K562 (cell line): ENCODE measurements around the gene RUSC1. TPM values are rescaled to one million over a fixed set of nuclear protein-coding genes. Genes with fewer than 3 reads are reported as not detected.

Experiments used
- ATAC-seq: fragments of 200-7000 bp; cut with Tn5 transposase; 3 replicates; pipeline ENCODE4 v1.9.1; 2020; ENCODE audit warnings: moderate library complexity
- BruUV-seq: library from RNA; stranded (reverse); fragments of 400-500 nt; replicated peaks from 2 replicates; lab custom pipeline; 2021; lab: Mats Ljungman, UMichigan
- CTCF ChIA-PET: fragments of 300-600 bp; formaldehyde crosslinking; extraction: SDS; loops from one replicate; lab custom pipeline; 2021; ENCODE audit warnings: low intra/inter-chr PET ratio; lab: Yijun Ruan, JAX
- POLR2A ChIA-PET: fragments of 300-600, 350-650 bp; sonication (Branson Sonifier 250); formaldehyde crosslinking; extraction: SDS; loops from one replicate; lab custom pipeline; 2021; ENCODE audit warnings: antibody characterized with exemption, inconsistent platforms; lab: Yijun Ruan, JAX
- DNase-seq, 4 experiments: peaks; one replicate each; pipeline versions ENCODE4 v3.0.0 to v3.0.0-alpha.2; 2011 to 2018; ENCODE audit warnings: low spot score in 3 of 4, mixed read lengths in 3 of 4; ENCODE audit errors: extremely low read depth in 1 of 4
- FAIRE-seq: peaks from 2 replicates; lab custom pipeline; 2011; peaks lifted over from hg19 to GRCh38; lab: Jason Lieb, UNC
- H2AFZ ChIP-seq: 2 replicates; pipeline ENCODE4 v1.6.0; 2011; ENCODE audit warnings: low read depth, low read length, control low read depth, inconsistent platforms
- H3K27ac ChIP-seq: fragments of 200-600 bp; 3 replicates; pipeline ENCODE4 v1.8.0; 2011; ENCODE audit warnings: low read depth, mild to moderate bottlenecking, control low read depth, inconsistent platforms, low read length, moderate library complexity, mixed read lengths; ENCODE audit errors: extremely low read depth
- H3K27me3 ChIP-seq, 2 experiments: fragments of 300-600 bp in 1 of 2; 2 replicates in 1 of 2; 3 replicates in 1 of 2; pipeline versions ENCODE4 v1.6.0 to v1.8.0; 2011; ENCODE audit warnings: inconsistent platforms in 2 of 2, low read length in 2 of 2, mild to moderate bottlenecking in 1 of 2, mixed read lengths in 1 of 2, moderate library complexity in 1 of 2; ENCODE audit not compliant: control insufficient read depth in 2 of 2, insufficient read depth in 2 of 2
- H3K36me3 ChIP-seq: fragments of 300-600 bp; 3 replicates; pipeline ENCODE4 v1.8.0; 2011; ENCODE audit warnings: mild to moderate bottlenecking, low read length, inconsistent platforms; ENCODE audit not compliant: control insufficient read depth, insufficient read depth
- H3K4me1 ChIP-seq, 2 experiments: fragments of 200-600 bp in 1 of 2; replicated peaks in 1 of 2; 2 replicates in 1 of 2; 3 replicates in 1 of 2; pipeline versions ENCODE4 v1.5.1 to v1.8.0; 2011; ENCODE audit warnings: inconsistent platforms in 2 of 2, low read length in 2 of 2, mild to moderate bottlenecking in 1 of 2, mixed read lengths in 1 of 2, moderate library complexity in 1 of 2; ENCODE audit not compliant: control insufficient read depth in 2 of 2, insufficient read depth in 2 of 2
- H3K4me2 ChIP-seq: 2 replicates; pipeline ENCODE4 v1.6.1; 2011; ENCODE audit warnings: low read length, control low read depth, inconsistent platforms, mixed read lengths; ENCODE audit not compliant: insufficient read depth
- H3K4me3 ChIP-seq: fragments of 200-600 bp; sonication (generic), shearing (Covaris generic); 2 replicates; pipeline ENCODE4 v1.5.1; 2016; ENCODE audit warnings: control low read depth, inconsistent platforms
- H3K79me2 ChIP-seq: fragments of 200-600 bp; 3 replicates; pipeline ENCODE4 v1.8.0; 2011; ENCODE audit warnings: low read length, inconsistent platforms; ENCODE audit not compliant: control insufficient read depth, insufficient read depth
- H3K9ac ChIP-seq, 2 experiments: 2 replicates each; pipeline versions ENCODE4 v1.6.0 to v1.6.1; 2011; ENCODE audit warnings: low read depth in 2 of 2, low read length in 2 of 2, control low read depth in 1 of 2, inconsistent platforms in 1 of 2, mild to moderate bottlenecking in 1 of 2, mixed read lengths in 1 of 2; ENCODE audit not compliant: insufficient read depth in 1 of 2
- H3K9me1 ChIP-seq: one replicate; pipeline ENCODE4 v1.6.0; 2011; ENCODE audit warnings: inconsistent platforms, mild to moderate bottlenecking, low read length, moderate library complexity; ENCODE audit not compliant: control insufficient read depth, insufficient read depth
- H3K9me3 ChIP-seq: replicated peaks from 2 replicates; pipeline ENCODE4 v1.5.1; 2011; ENCODE audit warnings: low read depth, low read length, inconsistent platforms; ENCODE audit not compliant: control insufficient read depth, insufficient read depth
- H4K20me1 ChIP-seq: replicated peaks from 2 replicates; pipeline ENCODE4 v1.6.1; 2011; ENCODE audit warnings: low read length, inconsistent platforms, mixed read lengths; ENCODE audit not compliant: control insufficient read depth, insufficient read depth
- CEBPB ChIP-seq: fragments of 450-650 bp; IDR thresholded peaks from 2 replicates; pipeline ENCODE4 v1.6.1; 2016; ENCODE audit warnings: missing genetic modification characterization, missing compliant biosample characterization
- FIP1L1 ChIP-seq: fragments of 200-400 bp; formaldehyde crosslinking; IDR thresholded peaks from 2 replicates; pipeline ENCODE4 v1.6.1; 2018; ENCODE audit warnings: mild to moderate bottlenecking, low read depth, low read length; ENCODE audit not compliant: poor library complexity, severe bottlenecking
- GTF2F1 ChIP-seq: IDR thresholded peaks from 2 replicates; pipeline ENCODE4 v1.6.1; 2011; ENCODE audit warnings: low read depth, low read length, improper control_type of control experiment
- NFIC ChIP-seq: fragments of 450-650 bp; IDR thresholded peaks from 2 replicates; pipeline ENCODE4 v1.6.1; 2017; ENCODE audit warnings: mild to moderate bottlenecking, inconsistent platforms
- NR4A1 ChIP-seq, 2 experiments: fragments of 250-450 bp in 1 of 2; fragments of 450-650 bp in 1 of 2; sonication (Bioruptor Pico) in 1 of 2; IDR thresholded peaks; 2 replicates each; pipeline versions ENCODE4 v1.4.0 to v1.6.1; 2016 to 2020; ENCODE audit warnings: mild to moderate bottlenecking in 2 of 2, missing compliant biosample characterization in 1 of 2, missing genetic modification characterization in 1 of 2, moderate library complexity in 1 of 2
- RBFOX2 ChIP-seq: fragments of 200-400 bp; formaldehyde crosslinking; IDR thresholded peaks from 2 replicates; pipeline ENCODE4 v1.6.1; 2017; ENCODE audit warnings: low read depth, mild to moderate bottlenecking, low read length, moderate library complexity
- REST ChIP-seq, 2 experiments: fragments of 450-650 bp; formaldehyde crosslinking in 1 of 2; IDR thresholded peaks; 2 replicates each; pipeline versions ENCODE4 v1.4.0 to v1.6.1; 2014 to 2020; ENCODE audit warnings: mild to moderate bottlenecking in 2 of 2, borderline replicate concordance in 1 of 2, low read depth in 1 of 2
- SRSF3 ChIP-seq: fragments of 200-400 bp; formaldehyde crosslinking; IDR thresholded peaks from 2 replicates; pipeline ENCODE4 v1.6.1; 2016; ENCODE audit warnings: mild to moderate bottlenecking, low read length, moderate library complexity; ENCODE audit not compliant: insufficient read depth
- TCFL5 ChIP-seq: fragments of 250-450 bp; sonication (Bioruptor Pico); conservative IDR thresholded peaks from 2 replicates; pipeline ENCODE4 v1.6.1; 2021; ENCODE audit warnings: mild to moderate bottlenecking, moderate library complexity, matching md5 sums
- XRCC3 ChIP-seq: fragments of 450-650 bp; IDR thresholded peaks from 2 replicates; pipeline ENCODE4 v1.6.1; 2017; ENCODE audit warnings: mild to moderate bottlenecking, moderate library complexity
- WGBS: fragments of 100-300 bp; shearing (Covaris generic); methylation state at CpG from one replicate; pipeline ENCODE4 v1.1.6; 2016; ENCODE audit warnings: low coverage, mixed read lengths; ENCODE audit not compliant: insufficient coverage; ENCODE audit errors: missing lambda C conversion rate; 5-methylcytosine and 5-hydroxymethylcytosine counted together
- in situ Hi-C: fragments of 300-500 bp; cut with MboI; formaldehyde crosslinking; loops from 4 replicates; pipeline ENCODE4 v1.15.0; 2018; ENCODE audit warnings: inconsistent platforms, mixed read lengths
- intact Hi-C: fragments of 100-400 bp; cut with micrococcal nuclease; formaldehyde crosslinking; loops from 2 replicates; pipeline ENCODE4 v1.14.2; 2022
- polyA plus RNA-seq, 8 experiments: library from polyadenylated mRNA; depleted of rRNA in 4 of 8; stranded (reverse) in 5 of 8; unstranded in 3 of 8; fragments of >200 nt; fragmentation: Nextera tagmentation in 2 of 8; fragmentation: Illumina TruSeq in 1 of 8; extraction: Ambion mirVana in 2 of 8; extraction: Trizol in 1 of 8; gene quantifications; 2 replicates each; pipeline versions ENCODE4 v1.2.1 to v1.2.3, GENCODE V29; 2011 to 2014; ENCODE audit warnings: inconsistent platforms in 1 of 8, missing spikeins in 1 of 8
- total RNA-seq, 7 experiments: library from RNA; depleted of rRNA in 6 of 7; stranded (reverse); fragments of >200 nt in 6 of 7; fragmentation: Illumina TruSeq in 2 of 7; extraction: Trizol in 2 of 7; gene quantifications; 2 replicates each; pipeline versions ENCODE4 v1.2.1 to v1.2.3, GENCODE V29; 2011 to 2021; ENCODE audit warnings: low replicate concordance in 1 of 7
- TF ChIP-seq, protein P1 (sequence below): fragments of 450-650 bp; IDR thresholded peaks from 2 replicates; pipeline ENCODE4 v1.6.1; 2016; ENCODE audit warnings: antibody characterized with exemption
- TF ChIP-seq, protein P2 (sequence below): fragments of 250-450 bp; sonication (Bioruptor Pico); IDR thresholded peaks from 2 replicates; pipeline ENCODE4 v1.8.0; 2021; ENCODE audit warnings: borderline replicate concordance, mild to moderate bottlenecking, moderate library complexity; ENCODE audit not compliant: poor library complexity, severe bottlenecking

RUSC1 gene
- total and polyA plus RNA-seq, 9 of the 15 experiments (the other 6 are each of a cell fraction or from before 2014, with no cell fraction given): 5.7 to 68.3 (median 33.6) TPM

GRCh38 chr1:155296661-155297060 lies 24.0 kb upstream of the RUSC1 start:
- H3K4me3 ChIP-seq: no peak overlapping the region
- H3K4me1 ChIP-seq: peaks cover 12 to 43% of the 10 kb centered on the region in 2 experiments; a peak in 4 of 5 replicates
- no TSS peak for BruUV-seq
- ATAC-seq (no peak), FAIRE-seq (no peak), DNase-seq (peak in 2 of 4 experiments; percentile 43 to 57)
- H3K79me2 ChIP-seq: peaks cover 37% of the 10 kb centered on the region
- no peak overlapping the region for H2AFZ ChIP-seq
- CTCF ChIA-PET: interaction anchor here (0.6 kb wide), 1 partner anchor 352 kb away, joined by 4 read pairs; no protein-coding TSS in a partner anchor
- intact Hi-C loops: no loop called here
- H3K36me3 ChIP-seq: peaks cover 45% of the 10 kb centered on the region
- H3K9me1 ChIP-seq: no peaks in the 10 kb centered on the region
- no peak overlapping the region for H3K4me2 ChIP-seq
- H4K20me1 ChIP-seq: no peaks in the 10 kb centered on the region
- 46% methylated on average over 3 of the region's 3 CpGs for WGBS
- no peaks in the 10 kb centered on the region for H3K9me3 ChIP-seq
- peak overlapping the region in 1 of 2 experiments; percentile 6; a peak in 1 of 4 replicates for H3K9ac ChIP-seq
- in situ Hi-C loops: no loop called here
- H3K27ac ChIP-seq: no peak overlapping the region
- H3K27me3 ChIP-seq: no peaks in the 10 kb centered on the region
- POLR2A ChIA-PET: interaction anchor here (1.8 kb wide), 1 partner anchor 11 kb away, joined by 8 read pairs; the partner anchor contains the start of gene FDPS
- TF ChIP-seq CEBPB (tag) (no peak), NR4A1 (CRISPR knock-in tag; IDR thresholded peaks at IDR 0.05) (no peak), NR4A1 (tag; IDR thresholded peaks at IDR 0.05) (no peak), REST (IDR thresholded peaks at IDR 0.05; ENCODE audit: borderline replicate concordance) (no peak), REST (CRISPR knock-in tag; IDR thresholded peaks at IDR 0.05; ENCODE audit: low read depth) (no peak), FIP1L1 (no peak), GTF2F1 (no peak), SRSF3 (no peak), RBFOX2 (no peak), TCFL5 (no peak), NFIC (no peak), XRCC3 (no peak)
- TF ChIP-seq, protein P1, sequence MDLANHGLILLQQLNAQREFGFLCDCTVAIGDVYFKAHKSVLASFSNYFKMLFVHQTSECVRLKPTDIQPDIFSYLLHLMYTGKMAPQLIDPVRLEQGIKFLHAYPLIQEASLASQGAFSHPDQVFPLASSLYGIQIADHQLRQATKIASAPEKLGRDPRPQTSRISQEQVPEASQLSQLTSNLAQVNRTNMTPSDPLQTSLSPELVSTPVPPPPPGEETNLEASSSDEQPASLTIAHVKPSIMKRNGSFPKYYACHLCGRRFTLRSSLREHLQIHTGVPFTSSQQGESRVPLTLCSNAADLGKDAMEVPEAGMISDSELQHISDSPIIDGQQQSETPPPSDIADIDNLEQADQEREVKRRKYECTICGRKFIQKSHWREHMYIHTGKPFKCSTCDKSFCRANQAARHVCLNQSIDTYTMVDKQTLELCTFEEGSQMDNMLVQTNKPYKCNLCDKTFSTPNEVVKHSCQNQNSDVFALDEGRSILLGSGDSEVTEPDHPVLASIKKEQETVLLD: no peak
- TF ChIP-seq, protein P2, sequence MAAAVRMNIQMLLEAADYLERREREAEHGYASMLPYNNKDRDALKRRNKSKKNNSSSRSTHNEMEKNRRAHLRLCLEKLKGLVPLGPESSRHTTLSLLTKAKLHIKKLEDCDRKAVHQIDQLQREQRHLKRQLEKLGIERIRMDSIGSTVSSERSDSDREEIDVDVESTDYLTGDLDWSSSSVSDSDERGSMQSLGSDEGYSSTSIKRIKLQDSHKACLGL (CRISPR knock-in tag): no peak
